SW480 (cell line): ENCODE data around the gene SLC1A1.
"Not testable (repeated sequence)": the region's sequence is repeated elsewhere in the genome, so short reads cannot be mapped to it uniquely, and the experiment has no call there.

ENCODE experiments used
- DNase-seq: peaks from one replicate; pipeline ENCODE4 v3.0.0-alpha.2; 2016; ENCODE audit warnings: low spot score

The SLC1A1 gene

GRCh38 chr9:4579001-4579400 is 88.7 kb downstream of the SLC1A1 start:
- no peak for DNase-seq

- no peak for DNase-seq
Observed at GRCh38 chr9:4581035-4581760, 90.9 kb downstream of the SLC1A1 start.

GRCh38 chr9:4581861-4582565 is 91.7 kb downstream of the SLC1A1 start:
- DNase-seq, result no peak

GRCh38 chr9:4583001-4583400 is 92.7 kb downstream of the SLC1A1 start:
- no peak for DNase-seq

- DNase-seq, result no peak
Observed at GRCh38 chr9:4584636-4585035, 94.4 kb downstream of the SLC1A1 start.

- no peak for DNase-seq
Observed at GRCh38 chr9:4585135-4585534, 94.9 kb downstream of the SLC1A1 start.

GRCh38 chr9:4588721-4589120 is 98.5 kb downstream of the SLC1A1 start:
- no peak for DNase-seq

- DNase-seq, result no peak
Observed at GRCh38 chr9:4590430-4591122, 100.3 kb downstream of the SLC1A1 start.

GRCh38 chr9:4591123-4591500 is 100.8 kb downstream of the SLC1A1 start:
- no peak for DNase-seq

GRCh38 chr9:4592295-4592694 is 102.0 kb downstream of the SLC1A1 start:
- no peak for DNase-seq

GRCh38 chr9:4592886-4593285 is 102.6 kb downstream of the SLC1A1 start:
- no peak for DNase-seq

- DNase-seq, result no peak
Observed at GRCh38 chr9:4594545-4594944, 104.3 kb downstream of the SLC1A1 start.

- DNase-seq, result no peak
Observed at GRCh38 chr9:4594994-4595393, 104.7 kb downstream of the SLC1A1 start.

- DNase-seq, result no peak
Observed at GRCh38 chr9:4596165-4596922, 106.1 kb downstream of the SLC1A1 start.

GRCh38 chr9:4600368-4600767 is 110.1 kb downstream of the SLC1A1 start:
- DNase-seq, result no peak

GRCh38 chr9:4603830-4604229 is 113.6 kb downstream of the SLC1A1 start:
- no peak for DNase-seq

GRCh38 chr9:4604678-4605095 is 114.4 kb downstream of the SLC1A1 start:
- DNase-seq, result peak; percentile 70

GRCh38 chr9:4606033-4606432 is 115.8 kb downstream of the SLC1A1 start:
- DNase-seq, result not testable (repeated sequence)

GRCh38 chr9:4614627-4615026 is 124.4 kb downstream of the SLC1A1 start:
- DNase-seq, result no peak

- peak; percentile 29 for DNase-seq
Observed at GRCh38 chr9:4615251-4615650, 125.0 kb downstream of the SLC1A1 start.

GRCh38 chr9:4615778-4616177 is 125.5 kb downstream of the SLC1A1 start:
- DNase-seq, result no peak

- DNase-seq, result no peak
Observed at GRCh38 chr9:4617752-4618151, 127.5 kb downstream of the SLC1A1 start.
